ENCODE measurements around the gene CASKIN2.

The CASKIN2 gene

DNA sequence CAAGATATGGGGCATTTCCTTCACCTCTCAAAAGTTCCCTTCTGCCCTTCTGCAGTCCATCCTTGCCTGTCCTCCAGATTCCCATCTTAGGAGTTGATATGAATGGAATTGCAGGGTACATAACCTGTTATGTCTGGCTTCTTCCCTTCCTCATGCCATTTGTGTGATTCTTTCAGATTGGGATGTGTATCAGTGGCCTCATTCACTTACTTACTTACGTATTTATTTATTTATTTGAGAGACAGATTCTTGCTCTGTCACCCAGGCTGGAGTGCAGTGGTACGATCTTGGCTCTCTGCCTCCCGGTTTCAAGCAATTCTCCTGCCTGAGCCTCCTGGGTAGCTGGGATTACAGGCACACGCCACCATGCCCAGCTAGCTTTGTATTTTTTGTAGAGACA, 65.1 kb downstream of the CASKIN2 start:
- Histone ChIP-seq H3K36me3 (replicated peaks; ENCODE audit: low read depth, low read length) (no peaks in the 10 kb centered on the region), H3K27ac (ENCODE audit: low read length) (no peak overlapping the region), H3K4me3 (ENCODE audit: low read length) (no peak overlapping the region), H3K9me3 (ENCODE audit: insufficient read depth, low read length) (no peaks in the 10 kb centered on the region), H3K4me2 (ENCODE audit: low read length) (no peak overlapping the region), H4K20me1 (ENCODE audit: insufficient read depth, low read length) (no peaks in the 10 kb centered on the region), H3K27me3 (ENCODE audit: low read depth, low read length) (no peaks in the 10 kb centered on the region), H3K4me1 (ENCODE audit: low read length) (peaks cover 9% of the 10 kb centered on the region), H3K79me2 (ENCODE audit: low read length) (no peaks in the 10 kb centered on the region), H2AFZ (ENCODE audit: low read depth, low read length) (no peak overlapping the region), H3K9ac (ENCODE audit: low read length) (no peak overlapping the region)
- TF ChIP-seq, protein P1, sequence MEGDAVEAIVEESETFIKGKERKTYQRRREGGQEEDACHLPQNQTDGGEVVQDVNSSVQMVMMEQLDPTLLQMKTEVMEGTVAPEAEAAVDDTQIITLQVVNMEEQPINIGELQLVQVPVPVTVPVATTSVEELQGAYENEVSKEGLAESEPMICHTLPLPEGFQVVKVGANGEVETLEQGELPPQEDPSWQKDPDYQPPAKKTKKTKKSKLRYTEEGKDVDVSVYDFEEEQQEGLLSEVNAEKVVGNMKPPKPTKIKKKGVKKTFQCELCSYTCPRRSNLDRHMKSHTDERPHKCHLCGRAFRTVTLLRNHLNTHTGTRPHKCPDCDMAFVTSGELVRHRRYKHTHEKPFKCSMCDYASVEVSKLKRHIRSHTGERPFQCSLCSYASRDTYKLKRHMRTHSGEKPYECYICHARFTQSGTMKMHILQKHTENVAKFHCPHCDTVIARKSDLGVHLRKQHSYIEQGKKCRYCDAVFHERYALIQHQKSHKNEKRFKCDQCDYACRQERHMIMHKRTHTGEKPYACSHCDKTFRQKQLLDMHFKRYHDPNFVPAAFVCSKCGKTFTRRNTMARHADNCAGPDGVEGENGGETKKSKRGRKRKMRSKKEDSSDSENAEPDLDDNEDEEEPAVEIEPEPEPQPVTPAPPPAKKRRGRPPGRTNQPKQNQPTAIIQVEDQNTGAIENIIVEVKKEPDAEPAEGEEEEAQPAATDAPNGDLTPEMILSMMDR (IDR thresholded peaks at IDR 0.05; ENCODE audit: low read depth, low read length): no peak

All from OCI-LY3 (cell line).